Smooth muscle cell (in vitro differentiated cells): ENCODE measurements around the gene LARGE1. TPM values are rescaled to one million over a fixed set of nuclear protein-coding genes. Genes with fewer than 3 reads are reported as not detected.
"Not testable (repeated sequence)": the region's sequence is repeated elsewhere in the genome, so short reads cannot be mapped to it uniquely, and the experiment has no call there.

ENCODE experiments used
- DNase-seq: peaks from one replicate; lab custom pipeline; 2025; ENCODE audit not compliant: unreplicated experiment; lab: John Stamatoyannopoulos, UW
- H2AFZ ChIP-seq: fragments of 200-600 bp; sonication (generic); 2 replicates; pipeline ENCODE4 v1.6.0; 2016; ENCODE audit warnings: antibody characterized with exemption, low read depth, mild to moderate bottlenecking
- H3F3A ChIP-seq: fragments of 200-600 bp; sonication (generic); 2 replicates; pipeline ENCODE4 v1.6.0; 2017; ENCODE audit warnings: antibody characterized with exemption, low read depth
- H3K27ac ChIP-seq: fragments of 200-600 bp; sonication (generic); 2 replicates; pipeline ENCODE4 v1.5.1; 2016; ENCODE audit warnings: low read depth, mild to moderate bottlenecking
- H3K27me3 ChIP-seq: fragments of 200-600 bp; sonication (generic); 2 replicates; pipeline ENCODE4 v1.6.1; 2016; ENCODE audit warnings: low read depth, mild to moderate bottlenecking
- H3K36me3 ChIP-seq: fragments of 200-600 bp; sonication (generic); 2 replicates; pipeline ENCODE4 v1.5.1; 2016; ENCODE audit warnings: low read depth
- H3K4me1 ChIP-seq: fragments of 200-600 bp; sonication (generic); 2 replicates; pipeline ENCODE4 v1.5.1; 2016; ENCODE audit warnings: low read depth
- H3K4me2 ChIP-seq: fragments of 200-600 bp; sonication (generic); 2 replicates; pipeline ENCODE4 v1.6.0; 2016; ENCODE audit warnings: mild to moderate bottlenecking
- H3K4me3 ChIP-seq: fragments of 200-600 bp; sonication (generic); 2 replicates; pipeline ENCODE4 v1.5.1; 2016; ENCODE audit warnings: mild to moderate bottlenecking
- H3K79me2 ChIP-seq: fragments of 200-600 bp; sonication (generic); 2 replicates; pipeline ENCODE4 v1.6.0; 2016; ENCODE audit warnings: low read depth, mild to moderate bottlenecking
- H3K9ac ChIP-seq: fragments of 200-600 bp; sonication (generic); 2 replicates; pipeline ENCODE4 v1.6.0; 2016; ENCODE audit warnings: low read depth
- H3K9me3 ChIP-seq: fragments of 200-600 bp; sonication (generic); replicated peaks from 2 replicates; pipeline ENCODE4 v1.5.1; 2016; ENCODE audit warnings: low read depth
- H4K20me1 ChIP-seq: fragments of 200-600 bp; sonication (generic); 2 replicates; pipeline ENCODE4 v1.6.0; 2016; ENCODE audit warnings: low read depth
- CTCF ChIP-seq: fragments of 200-600 bp; sonication (generic); IDR thresholded peaks from 2 replicates; pipeline ENCODE4 v1.5.1; 2017; ENCODE audit warnings: borderline replicate concordance, mild to moderate bottlenecking, antibody characterized with exemption; ENCODE audit not compliant: insufficient read depth, poor library complexity, severe bottlenecking
- WGBS: methylation state at CpG from one replicate; pipeline ENCODE4 v1.1.7; 2016; ENCODE audit warnings: low lambda C conversion rate; 5-methylcytosine and 5-hydroxymethylcytosine counted together
- polyA plus RNA-seq: library from polyadenylated mRNA; unstranded; fragments of >200 nt; fragmentation: Nextera tagmentation; extraction: Ambion mirVana; gene quantifications from 2 replicates; pipeline ENCODE4 v1.2.1, GENCODE V29; 2016
- total RNA-seq: library from RNA; depleted of rRNA; stranded (reverse); fragments of >200 nt; gene quantifications from 2 replicates; pipeline ENCODE4 v1.2.3, GENCODE V29; 2014

The LARGE1 gene
- total and polyA plus RNA-seq, 2 experiments from 2014 or later, result 11.9 to 18.0 TPM

- no peak overlapping the region for H2AFZ ChIP-seq
- 92% methylated on average over 2 of the region's 2 CpGs for WGBS
- no peaks in the 10 kb centered on the region for H3K4me1 ChIP-seq
- H3K79me2 ChIP-seq, result no peaks in the 10 kb centered on the region
- H3K4me3 ChIP-seq, result no peak overlapping the region
- H3K9ac ChIP-seq, result no peak overlapping the region
- H3K27me3 ChIP-seq, result no peaks in the 10 kb centered on the region
- peaks cover 3% of the 10 kb centered on the region for H3K9me3 ChIP-seq
- no peaks in the 10 kb centered on the region for H3F3A ChIP-seq
- H4K20me1 ChIP-seq, result no peaks in the 10 kb centered on the region
- H3K27ac ChIP-seq, result no peak overlapping the region
- H3K36me3 ChIP-seq, result peaks cover 1% of the 10 kb centered on the region
- H3K4me2 ChIP-seq, result no peak overlapping the region
- DNase-seq, result no peak
- TF ChIP-seq CTCF, result no peak
These were observed 453.2 kb downstream of the LARGE1 start for GRCh38 chr22:33467080-33467479.

GRCh38 chr22:33465554-33465953 lies 454.7 kb downstream of the LARGE1 start:
- peaks cover 5% of the 10 kb centered on the region for H3K36me3 ChIP-seq
- H2AFZ ChIP-seq, result no peak overlapping the region
- 91% methylated on average over 5 of the region's 5 CpGs for WGBS
- H3K27me3 ChIP-seq, result no peaks in the 10 kb centered on the region
- H3F3A ChIP-seq, result no peaks in the 10 kb centered on the region
- peaks cover 6% of the 10 kb centered on the region for H3K9me3 ChIP-seq
- no peak for TF ChIP-seq CTCF
- no peak overlapping the region for H3K9ac ChIP-seq
- no peaks in the 10 kb centered on the region for H3K4me1 ChIP-seq
- no peak overlapping the region for H3K4me2 ChIP-seq
- no peaks in the 10 kb centered on the region for H3K79me2 ChIP-seq
- H3K27ac ChIP-seq, result no peak overlapping the region
- H3K4me3 ChIP-seq, result no peak overlapping the region
- no peaks in the 10 kb centered on the region for H4K20me1 ChIP-seq
- DNase-seq, result no peak

- peaks cover 6% of the 10 kb centered on the region for H3K9me3 ChIP-seq
- WGBS, result 84% methylated on average over 2 of the region's 2 CpGs
- H3K4me1 ChIP-seq, result no peaks in the 10 kb centered on the region
- H4K20me1 ChIP-seq, result no peaks in the 10 kb centered on the region
- H3K4me3 ChIP-seq, result no peak overlapping the region
- no peaks in the 10 kb centered on the region for H3K27me3 ChIP-seq
- no peak for DNase-seq
- no peak overlapping the region for H3K27ac ChIP-seq
- no peak overlapping the region for H2AFZ ChIP-seq
- H3K36me3 ChIP-seq, result peaks cover 5% of the 10 kb centered on the region
- H3K9ac ChIP-seq, result no peak overlapping the region
- H3K4me2 ChIP-seq, result no peak overlapping the region
- H3K79me2 ChIP-seq, result no peaks in the 10 kb centered on the region
- no peak for TF ChIP-seq CTCF
- H3F3A ChIP-seq, result no peaks in the 10 kb centered on the region
These were observed 455.6 kb downstream of the LARGE1 start for GRCh38 chr22:33464698-33465097.

- Histone ChIP-seq H3K4me2 (no peak overlapping the region), H3K9me3 (peaks cover 6% of the 10 kb centered on the region), H2AFZ (no peak overlapping the region), H3K79me2 (no peaks in the 10 kb centered on the region), H3K4me3 (no peak overlapping the region), H3K9ac (no peak overlapping the region), H3K36me3 (peaks cover 5% of the 10 kb centered on the region), H3K27ac (no peak overlapping the region), H4K20me1 (no peaks in the 10 kb centered on the region), H3K27me3 (no peaks in the 10 kb centered on the region), H3F3A (no peaks in the 10 kb centered on the region), H3K4me1 (no peaks in the 10 kb centered on the region)
- no peak for TF ChIP-seq CTCF
- 74% methylated on average over 2 of the region's 2 CpGs for WGBS
- no peak for DNase-seq
These were observed 458.4 kb downstream of the LARGE1 start for GRCh38 chr22:33461698-33462434.

GRCh38 chr22:33461245-33461644 lies 459.0 kb downstream of the LARGE1 start:
- H3F3A ChIP-seq, H2AFZ ChIP-seq, H3K9me3 ChIP-seq, H3K4me2 ChIP-seq, H3K9ac ChIP-seq, H3K79me2 ChIP-seq, H3K4me1 ChIP-seq, H3K4me3 ChIP-seq, H3K27ac ChIP-seq, H4K20me1 ChIP-seq, H3K27me3 ChIP-seq, DNase-seq, H3K36me3 ChIP-seq: not testable (repeated sequence)
- WGBS, result 100% methylated on average over 1 of the region's 1 CpG
